ENCODE measurements around the gene LRMDA. TPM values are rescaled to one million over a fixed set of nuclear protein-coding genes. Genes with fewer than 3 reads are reported as not detected.

LRMDA gene
- total RNA-seq, 4 donors from 2014 or later: 0.88 to 14.1 (median 5.1) TPM; not detected in 1

GRCh38 chr10:76037531-76038155 lies 606.2 kb downstream of the LRMDA start:
- no peak for DNase-seq
- H3K36me3 ChIP-seq: no peaks in the 10 kb centered on the region
- H3K4me3 ChIP-seq: no peak overlapping the region
- H3K27ac ChIP-seq: no peak overlapping the region
- no peaks in the 10 kb centered on the region for H3K27me3 ChIP-seq
- intact Hi-C loops (cut with DNase I): loop anchor here (5.0 kb wide), 1 partner anchor 635 kb away; the partner anchor contains the start of gene ZNF503
- WGBS, 2 donors: 88 to 89% methylated on average over 2 of the region's 2 CpGs
- H3K9me3 ChIP-seq: peaks cover 0 to 12% (median 0%) of the 10 kb centered on the region in 3 donors
- H3K4me1 ChIP-seq: peaks cover 0 to 44% (median 18%) of the 10 kb centered on the region in 3 donors
- TF ChIP-seq POLR2A (IDR thresholded peaks at IDR 0.05) (no peak), CTCF (IDR thresholded peaks at IDR 0.05) (no peak)

- Histone ChIP-seq H3K27ac (no peak overlapping the region), H3K27me3 (no peaks in the 10 kb centered on the region), H3K36me3 (no peaks in the 10 kb centered on the region), H3K4me1 (peaks cover 0 to 33% (median 11%) of the 10 kb centered on the region in 3 donors), H3K9me3 (peaks cover 0 to 12% (median 0%) of the 10 kb centered on the region in 3 donors), H3K4me3 (no peak overlapping the region)
- TF ChIP-seq POLR2A (IDR thresholded peaks at IDR 0.05) (no peak), CTCF (IDR thresholded peaks at IDR 0.05) (no peak)
- DNase-seq: no peak
- intact Hi-C loops (cut with DNase I): loop anchor here (5.0 kb wide), 1 partner anchor 636 kb away; the partner anchor contains the start of gene ZNF503
Measured at GRCh38 chr10:76038696-76039095, 607.3 kb downstream of the LRMDA start.

- DNase-seq: no peak
- Histone ChIP-seq H3K27me3 (no peaks in the 10 kb centered on the region), H3K9me3 (peaks cover 0 to 12% (median 0%) of the 10 kb centered on the region in 3 donors), H3K4me3 (no peak overlapping the region), H3K36me3 (no peaks in the 10 kb centered on the region), H3K4me1 (peaks cover 0 to 18% (median 5%) of the 10 kb centered on the region in 3 donors), H3K27ac (no peak overlapping the region)
- 88 to 91% methylated on average over 6 of the region's 6 CpGs for WGBS, 2 donors
- intact Hi-C loops (cut with DNase I): no loop called here
- TF ChIP-seq POLR2A (IDR thresholded peaks at IDR 0.05) (no peak), CTCF (IDR thresholded peaks at IDR 0.05) (no peak)
Measured at GRCh38 chr10:76040107-76040829, 608.8 kb downstream of the LRMDA start.

- H3K4me1 ChIP-seq: peaks cover 0 to 12% (median 5%) of the 10 kb centered on the region in 3 donors
- no peak for DNase-seq
- no peak overlapping the region for H3K27ac ChIP-seq
- intact Hi-C loops (cut with DNase I): no loop called here
- TF ChIP-seq POLR2A (IDR thresholded peaks at IDR 0.05): no peak
- no peak for TF ChIP-seq CTCF (IDR thresholded peaks at IDR 0.05)
- peaks cover 0 to 12% (median 0%) of the 10 kb centered on the region in 3 donors for H3K9me3 ChIP-seq
- WGBS, 2 donors: 84 to 89% methylated on average over 3 to 5 of the region's 6 CpGs
- H3K4me3 ChIP-seq: no peak overlapping the region
- no peaks in the 10 kb centered on the region for H3K27me3 ChIP-seq
- H3K36me3 ChIP-seq: no peaks in the 10 kb centered on the region
Measured at GRCh38 chr10:76040830-76041220, 609.4 kb downstream of the LRMDA start.

- Histone ChIP-seq H3K27ac (no peak overlapping the region), H3K27me3 (no peaks in the 10 kb centered on the region), H3K36me3 (no peaks in the 10 kb centered on the region), H3K9me3 (peaks cover 0 to 12% (median 0%) of the 10 kb centered on the region in 3 donors), H3K4me3 (no peak overlapping the region), H3K4me1 (peaks cover 0 to 5% (median 4%) of the 10 kb centered on the region in 3 donors)
- 91 to 92% methylated on average over 4 to 5 of the region's 5 CpGs for WGBS, 2 donors
- DNase-seq: no peak
- no peak for TF ChIP-seq CTCF (IDR thresholded peaks at IDR 0.05)
- TF ChIP-seq POLR2A (IDR thresholded peaks at IDR 0.05): no peak
- intact Hi-C loops (cut with DNase I): no loop called here
Measured at GRCh38 chr10:76041551-76041950, 610.1 kb downstream of the LRMDA start.
